Cardiac fibroblast (primary cell): ENCODE measurements around the gene PRL.

ENCODE experiments used
- DNase-seq, 2 donors: peaks; one replicate each; pipeline versions ENCODE4 v3.0.0 to v3.0.0-alpha.2; 2010; ENCODE audit warnings: low read depth in 2 of 2
- H3K4me3 ChIP-seq, 2 donors: replicated peaks in 1 of 2; 1 replicate in 1 of 2; 2 replicates in 1 of 2; pipeline ENCODE4 v1.5.1; 2011; ENCODE audit warnings: low read depth in 2 of 2, low read length in 2 of 2, mild to moderate bottlenecking in 2 of 2, moderate library complexity in 1 of 2
- TF ChIP-seq, protein P1 (sequence below): IDR thresholded peaks from one replicate; pipeline ENCODE4 v1.5.1; 2011; ENCODE audit warnings: low read depth, mild to moderate bottlenecking, low read length, inconsistent platforms

PRL gene

DNA sequence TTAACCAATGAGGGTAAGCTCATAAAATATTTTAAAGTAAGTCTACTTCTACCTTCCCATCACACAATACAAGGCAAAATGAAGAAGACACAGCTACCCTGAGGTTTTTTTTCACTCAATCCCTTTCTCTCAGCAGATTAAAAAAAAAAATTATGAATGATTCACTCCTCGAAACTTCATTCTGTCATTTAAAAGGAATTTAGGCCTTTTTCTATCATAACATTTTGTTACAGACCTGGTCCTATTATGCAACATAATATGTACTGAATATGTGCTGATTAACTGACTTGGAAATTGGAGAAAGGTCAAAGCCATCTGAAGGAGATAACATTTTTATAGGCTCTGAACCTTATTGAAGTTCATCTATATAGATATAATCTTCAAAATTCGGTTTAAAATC is 45.5 kb downstream of the PRL start:
- peak; percentile 58 to 83 for DNase-seq
- H3K4me3 ChIP-seq, result no peak overlapping the region
- TF ChIP-seq, protein P1, sequence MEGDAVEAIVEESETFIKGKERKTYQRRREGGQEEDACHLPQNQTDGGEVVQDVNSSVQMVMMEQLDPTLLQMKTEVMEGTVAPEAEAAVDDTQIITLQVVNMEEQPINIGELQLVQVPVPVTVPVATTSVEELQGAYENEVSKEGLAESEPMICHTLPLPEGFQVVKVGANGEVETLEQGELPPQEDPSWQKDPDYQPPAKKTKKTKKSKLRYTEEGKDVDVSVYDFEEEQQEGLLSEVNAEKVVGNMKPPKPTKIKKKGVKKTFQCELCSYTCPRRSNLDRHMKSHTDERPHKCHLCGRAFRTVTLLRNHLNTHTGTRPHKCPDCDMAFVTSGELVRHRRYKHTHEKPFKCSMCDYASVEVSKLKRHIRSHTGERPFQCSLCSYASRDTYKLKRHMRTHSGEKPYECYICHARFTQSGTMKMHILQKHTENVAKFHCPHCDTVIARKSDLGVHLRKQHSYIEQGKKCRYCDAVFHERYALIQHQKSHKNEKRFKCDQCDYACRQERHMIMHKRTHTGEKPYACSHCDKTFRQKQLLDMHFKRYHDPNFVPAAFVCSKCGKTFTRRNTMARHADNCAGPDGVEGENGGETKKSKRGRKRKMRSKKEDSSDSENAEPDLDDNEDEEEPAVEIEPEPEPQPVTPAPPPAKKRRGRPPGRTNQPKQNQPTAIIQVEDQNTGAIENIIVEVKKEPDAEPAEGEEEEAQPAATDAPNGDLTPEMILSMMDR, result no peak

DNA sequence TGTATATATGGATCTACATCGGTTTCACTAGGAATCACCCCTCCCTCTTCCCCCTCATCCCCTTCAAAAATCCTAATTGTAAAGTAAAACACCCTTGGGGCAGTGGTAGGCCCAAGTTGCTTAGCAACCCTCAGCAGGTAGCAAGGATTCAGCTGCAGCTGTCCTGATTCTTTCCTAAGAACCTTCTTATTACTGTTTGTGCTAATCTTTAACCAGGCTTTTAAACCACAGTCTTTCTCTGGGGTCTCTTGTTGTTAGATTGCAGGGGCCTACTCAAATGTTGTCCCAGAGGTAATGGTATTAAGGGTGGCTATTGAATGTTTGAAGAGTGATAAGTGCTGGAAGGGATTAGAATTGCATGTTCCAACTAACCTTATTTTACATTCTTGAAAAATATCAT is 46.4 kb downstream of the PRL start:
- no peak for DNase-seq
- TF ChIP-seq, protein P1, result no peak
- no peak overlapping the region for H3K4me3 ChIP-seq

DNA sequence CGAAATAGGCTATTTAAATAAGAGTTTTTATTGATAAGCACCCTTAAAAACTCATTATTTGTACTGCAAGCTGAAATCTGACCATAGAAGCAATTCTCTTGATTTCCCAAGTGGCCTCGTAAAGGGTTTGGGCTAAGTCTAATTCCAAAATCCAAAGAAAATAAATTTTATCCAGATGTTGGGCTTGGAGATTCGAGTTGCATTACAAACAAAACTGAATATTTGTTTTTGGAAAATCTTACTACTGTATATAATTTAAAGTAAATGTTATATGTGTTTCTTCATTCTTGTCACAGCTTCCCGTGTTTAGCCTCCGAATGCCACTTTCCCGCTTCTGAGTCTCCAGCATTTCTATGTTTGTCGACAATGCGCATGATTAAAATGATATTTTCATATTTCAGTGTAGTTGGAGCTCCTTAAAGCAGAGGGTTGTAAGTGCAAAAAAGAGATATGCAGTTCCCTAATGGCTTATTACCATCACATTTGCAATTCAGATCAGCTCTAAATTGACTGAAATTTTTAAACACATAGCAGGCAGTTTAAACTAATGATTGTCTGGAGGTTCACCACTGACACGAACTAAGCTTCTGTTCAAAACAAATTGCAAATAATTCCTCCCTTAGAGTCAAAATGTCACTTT is 47.0 kb downstream of the PRL start:
- H3K4me3 ChIP-seq, result no peak overlapping the region
- TF ChIP-seq, protein P1, result no peak
- no peak for DNase-seq

DNA sequence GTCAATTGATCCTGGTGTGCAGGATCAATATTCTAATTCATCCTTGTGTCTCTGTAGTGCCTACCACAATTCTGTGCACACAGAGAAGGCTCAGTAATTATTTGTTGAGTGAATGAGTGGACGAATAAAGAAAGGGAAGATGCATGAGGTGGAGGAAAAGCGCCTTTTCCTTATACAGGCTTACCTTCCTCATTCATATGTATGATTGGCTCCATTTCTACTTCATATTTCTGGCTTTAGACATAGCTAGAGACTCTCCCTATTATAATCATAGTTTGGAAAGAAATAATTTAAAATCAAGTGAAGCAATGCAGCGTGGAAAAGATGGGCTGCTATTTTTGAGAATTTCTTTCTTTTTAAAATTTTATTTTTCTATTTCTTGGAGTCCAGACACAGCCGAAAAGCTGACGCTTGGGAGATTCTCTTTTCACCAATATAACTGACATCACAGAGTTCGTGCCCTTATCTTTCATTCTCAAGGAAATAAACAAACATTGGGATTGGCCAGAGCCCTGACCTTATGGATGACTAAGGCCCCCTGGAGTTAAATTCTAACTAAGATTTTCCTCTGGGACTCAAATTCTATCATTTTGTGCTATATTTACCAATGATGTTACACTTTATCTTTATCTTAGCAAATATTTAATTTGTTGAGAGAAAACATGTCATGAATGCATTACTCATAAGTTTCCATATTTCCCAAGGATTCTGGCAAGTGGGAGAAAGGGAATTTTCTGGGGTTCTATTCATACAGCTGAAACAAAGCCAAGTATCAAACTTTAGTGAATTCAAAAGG is 48.1 kb downstream of the PRL start:
- peak; percentile 80 to 83 for DNase-seq
- no peak overlapping the region for H3K4me3 ChIP-seq
- TF ChIP-seq, protein P1, result no peak

DNA sequence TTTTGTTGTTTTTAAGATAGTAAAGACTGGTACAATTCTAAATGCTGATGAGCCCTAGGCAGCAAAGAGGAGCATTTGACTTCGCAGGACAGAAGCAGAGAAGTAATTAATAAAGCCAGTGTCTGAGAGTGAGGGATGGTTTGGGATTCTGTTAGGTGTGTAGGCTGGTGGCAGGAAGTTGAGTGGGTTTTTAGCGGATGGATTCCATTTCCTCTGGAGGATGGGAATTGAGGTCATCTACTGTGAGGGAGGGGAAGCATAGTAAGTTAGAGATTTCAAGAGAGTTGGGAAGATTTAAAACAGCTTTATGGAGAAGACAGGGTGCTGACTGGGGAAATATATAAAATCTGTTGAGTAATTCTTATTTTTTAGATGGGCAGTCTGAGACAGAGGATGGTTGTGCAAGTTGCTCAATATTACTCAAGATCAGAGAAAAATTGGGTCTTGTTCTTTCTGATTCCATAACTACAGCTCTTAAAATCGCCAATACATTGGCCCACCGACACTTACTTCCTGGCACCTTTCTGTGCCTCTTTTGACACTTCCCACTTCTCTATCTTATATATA is 48.8 kb downstream of the PRL start:
- TF ChIP-seq, protein P1, result no peak
- peak; percentile 39 to 46 for DNase-seq
- H3K4me3 ChIP-seq, result no peak overlapping the region

DNA sequence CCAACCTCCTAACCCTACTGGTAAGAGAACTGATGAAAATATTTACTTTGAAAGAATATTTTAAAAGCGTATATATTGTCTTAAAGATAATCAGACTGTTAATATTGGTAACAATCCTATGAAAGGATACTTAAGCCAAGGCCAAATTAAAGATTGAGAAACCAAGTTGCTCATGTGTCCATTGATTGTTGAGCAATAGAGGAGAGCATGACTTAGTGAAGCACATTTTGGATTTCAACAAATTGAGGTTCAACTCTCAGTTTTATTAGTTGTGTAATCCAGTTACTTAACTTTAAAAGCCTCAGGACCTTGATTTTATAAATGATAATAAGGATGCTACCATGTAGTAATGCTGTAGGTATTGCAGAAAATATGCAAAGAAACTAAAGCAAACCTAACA is 56.8 kb downstream of the PRL start:
- DNase-seq, result no peak
- H3K4me3 ChIP-seq, result no peak overlapping the region
- TF ChIP-seq, protein P1, result no peak
